ENCODE results near the gene SLC8A3. TPM values are rescaled to one million over a fixed set of nuclear protein-coding genes. Genes with fewer than 3 reads are reported as not detected.

The SLC8A3 gene
- total and polyA plus RNA-seq, 5 donors from 2014 or later = 0.37 TPM; not detected in 4

DNA sequence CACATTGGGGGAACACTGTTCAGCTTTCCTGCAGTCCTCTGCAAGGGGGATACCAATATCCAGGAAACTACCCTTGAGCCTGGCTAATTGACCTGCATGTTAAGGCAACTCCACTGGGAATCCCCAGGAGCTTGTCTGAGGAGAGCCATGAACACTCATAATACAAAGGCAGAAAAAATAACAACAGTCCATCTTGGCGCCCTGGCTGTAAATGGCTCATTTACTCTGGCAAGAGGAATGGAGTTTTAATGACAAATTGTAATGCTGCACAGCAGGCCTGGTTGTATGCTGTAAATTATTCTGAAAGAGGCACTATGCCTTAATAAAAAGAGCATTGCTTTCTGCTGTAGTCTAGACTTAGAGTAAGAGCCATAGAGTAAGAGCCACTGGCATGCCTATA lies 58.3 kb downstream of the SLC8A3 start:
- peak overlapping the region in 1 of 4 donors; percentile 0 for H3K4me3 Mint-ChIP-seq
- no peaks in the 10 kb centered on the region for H3K36me3 ChIP-seq (ENCODE audit: control insufficient read depth, insufficient read depth, low read length)
- H3K4me1 Mint-ChIP-seq = no peaks in the 10 kb centered on the region
- peaks cover 5% of the 10 kb centered on the region for H3K27me3 ChIP-seq (ENCODE audit: control insufficient read depth, insufficient read depth, low read length)
- H3K27ac ChIP-seq (ENCODE audit: insufficient read depth, low read length, poor library complexity, severe bottlenecking) = no peak overlapping the region
- no peaks in the 10 kb centered on the region for H3K4me1 ChIP-seq (ENCODE audit: control insufficient read depth, insufficient read depth, low read length, poor library complexity, severe bottlenecking)
- H3K9me3 Mint-ChIP-seq = peaks cover 0 to 7% (median 0%) of the 10 kb centered on the region in 7 donors
- DNase-seq (no peak), ATAC-seq (ENCODE audit: low read depth in 2 of 2) (no peak)
- no peaks in the 10 kb centered on the region for H3K36me3 Mint-ChIP-seq
- no peak overlapping the region for H3K4me3 ChIP-seq (ENCODE audit: low read depth, low read length)
- H3K27ac Mint-ChIP-seq = no peak overlapping the region
- peaks cover 39% of the 10 kb centered on the region for H3K27me3 Mint-ChIP-seq
- no peaks in the 10 kb centered on the region for H3K9me3 ChIP-seq (ENCODE audit: control insufficient read depth in 2 of 2, low read length in 2 of 2)

DNA sequence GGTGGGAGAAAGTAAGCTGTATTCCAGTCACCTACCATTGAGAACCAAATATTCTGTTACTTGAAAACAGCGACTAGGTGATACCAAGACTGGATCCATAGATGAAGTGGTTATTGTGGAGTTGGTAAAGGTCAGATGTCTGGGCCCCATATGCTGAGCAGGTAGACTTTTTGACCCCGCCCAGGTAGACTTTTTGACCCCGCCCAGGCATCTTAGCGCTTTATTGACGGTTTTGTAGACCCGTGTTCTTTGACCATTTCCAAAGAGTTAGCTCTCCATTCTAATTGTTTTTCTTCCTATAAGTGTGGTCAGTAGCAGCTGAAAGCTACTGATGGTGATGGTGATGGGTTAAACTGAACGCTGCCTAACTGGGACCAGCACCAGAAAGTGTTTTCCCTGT lies 61.6 kb downstream of the SLC8A3 start:
- Histone ChIP-seq H3K27ac (ENCODE audit: insufficient read depth, low read length, poor library complexity, severe bottlenecking) (no peak overlapping the region), H3K4me3 (ENCODE audit: low read depth, low read length) (no peak overlapping the region), H3K36me3 (ENCODE audit: control insufficient read depth, insufficient read depth, low read length) (no peaks in the 10 kb centered on the region), H3K27me3 (ENCODE audit: control insufficient read depth, insufficient read depth, low read length) (peaks cover under 1% of the 10 kb centered on the region), H3K9me3 (ENCODE audit: control insufficient read depth in 2 of 2, low read length in 2 of 2) (no peaks in the 10 kb centered on the region), H3K4me1 (ENCODE audit: control insufficient read depth, insufficient read depth, low read length, poor library complexity, severe bottlenecking) (no peaks in the 10 kb centered on the region)
- DNase-seq (no peak), ATAC-seq (ENCODE audit: low read depth in 2 of 2) (no peak)
- Mint-ChIP-seq H3K27ac (no peak overlapping the region), H3K36me3 (no peaks in the 10 kb centered on the region), H3K4me1 (no peaks in the 10 kb centered on the region), H3K4me3 (no peak overlapping the region), H3K27me3 (peaks cover 34% of the 10 kb centered on the region), H3K9me3 (peaks cover 0 to 6% (median 0%) of the 10 kb centered on the region in 7 donors)

DNA sequence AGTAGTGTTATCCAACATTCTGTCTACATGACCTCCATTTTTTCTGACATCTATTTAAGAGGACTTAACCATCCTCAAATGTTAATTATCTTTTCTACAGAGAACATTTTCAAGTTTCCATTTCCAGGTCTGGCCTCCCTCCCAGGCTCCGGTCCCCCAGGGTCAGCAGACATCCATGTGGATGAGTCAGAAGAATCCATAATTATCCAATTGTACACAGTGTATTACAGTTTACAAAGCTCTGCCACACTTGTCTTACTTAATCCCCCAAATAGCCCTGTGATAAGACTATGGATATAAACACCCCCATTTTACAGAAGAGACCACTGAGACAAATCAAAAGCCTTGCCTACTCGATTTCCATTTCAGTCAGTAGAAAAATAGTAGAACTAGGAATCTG lies 65.0 kb downstream of the SLC8A3 start:
- no peak overlapping the region for H3K27ac ChIP-seq (ENCODE audit: insufficient read depth, low read length, poor library complexity, severe bottlenecking)
- H3K27me3 ChIP-seq (ENCODE audit: control insufficient read depth, insufficient read depth, low read length) = no peaks in the 10 kb centered on the region
- no peaks in the 10 kb centered on the region for H3K4me1 Mint-ChIP-seq
- no peak overlapping the region for H3K4me3 ChIP-seq (ENCODE audit: low read depth, low read length)
- H3K9me3 ChIP-seq (ENCODE audit: control insufficient read depth in 2 of 2, low read length in 2 of 2) = no peaks in the 10 kb centered on the region
- ATAC-seq (ENCODE audit: low read depth in 2 of 2) (no peak), DNase-seq (no peak)
- no peaks in the 10 kb centered on the region for H3K36me3 ChIP-seq (ENCODE audit: control insufficient read depth, insufficient read depth, low read length)
- H3K9me3 Mint-ChIP-seq = peaks cover 0 to 6% (median 0%) of the 10 kb centered on the region in 7 donors
- H3K4me1 ChIP-seq (ENCODE audit: control insufficient read depth, insufficient read depth, low read length, poor library complexity, severe bottlenecking) = no peaks in the 10 kb centered on the region
- H3K36me3 Mint-ChIP-seq = no peaks in the 10 kb centered on the region
- H3K27me3 Mint-ChIP-seq = peaks cover 9% of the 10 kb centered on the region
- no peak overlapping the region for H3K27ac Mint-ChIP-seq
- H3K4me3 Mint-ChIP-seq = no peak overlapping the region

DNA sequence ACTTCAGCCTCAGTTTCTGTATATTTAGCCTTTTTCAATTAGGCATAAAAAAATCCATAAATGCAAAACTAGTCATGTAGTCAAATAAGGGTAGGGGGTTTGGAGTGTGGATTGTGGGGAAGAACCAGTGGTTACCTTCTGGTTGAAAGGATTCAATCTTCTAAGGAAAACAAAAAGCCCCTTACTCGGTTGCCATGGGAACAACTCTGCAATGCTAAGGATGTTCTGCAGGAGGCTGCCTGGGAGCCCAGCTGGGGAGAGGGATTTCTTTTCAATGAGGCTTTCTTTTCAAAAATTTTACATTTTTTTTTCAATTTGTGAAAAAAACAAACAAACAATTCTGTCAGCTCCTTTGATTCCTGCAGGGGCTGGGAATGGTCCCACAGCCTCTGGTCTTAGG lies 67.2 kb downstream of the SLC8A3 start:
- Mint-ChIP-seq H3K9me3 (peaks cover 0 to 4% (median 0%) of the 10 kb centered on the region in 7 donors), H3K4me3 (no peak overlapping the region), H3K27me3 (no peaks in the 10 kb centered on the region), H3K36me3 (no peaks in the 10 kb centered on the region), H3K4me1 (no peaks in the 10 kb centered on the region), H3K27ac (no peak overlapping the region)
- H3K4me1 ChIP-seq (ENCODE audit: control insufficient read depth, insufficient read depth, low read length, poor library complexity, severe bottlenecking) = no peaks in the 10 kb centered on the region
- H3K36me3 ChIP-seq (ENCODE audit: control insufficient read depth, insufficient read depth, low read length) = no peaks in the 10 kb centered on the region
- DNase-seq (no peak), ATAC-seq (ENCODE audit: low read depth in 2 of 2) (no peak)
- no peaks in the 10 kb centered on the region for H3K27me3 ChIP-seq (ENCODE audit: control insufficient read depth, insufficient read depth, low read length)
- no peak overlapping the region for H3K4me3 ChIP-seq (ENCODE audit: low read depth, low read length)
- no peak overlapping the region for H3K27ac ChIP-seq (ENCODE audit: insufficient read depth, low read length, poor library complexity, severe bottlenecking)
- H3K9me3 ChIP-seq (ENCODE audit: control insufficient read depth in 2 of 2, low read length in 2 of 2) = no peaks in the 10 kb centered on the region

DNA sequence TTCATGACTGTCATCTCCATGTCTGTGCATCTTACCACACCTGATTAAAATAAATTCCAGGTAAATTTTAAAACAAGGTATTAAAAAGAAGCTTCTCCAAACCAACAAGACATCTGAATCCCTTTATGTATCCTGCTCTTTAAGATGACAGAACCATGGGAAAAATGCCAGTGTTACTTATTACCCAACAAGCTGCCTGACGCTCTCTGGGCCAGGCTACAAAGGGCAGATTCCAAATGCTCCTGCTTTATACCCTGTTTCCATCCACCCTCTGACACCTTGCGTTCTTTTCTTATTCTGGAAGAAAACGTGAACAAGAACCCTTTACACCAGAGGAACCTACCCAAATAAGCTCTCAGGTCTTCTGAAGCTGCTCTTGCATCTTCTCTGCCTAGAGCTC lies 70.7 kb downstream of the SLC8A3 start:
- Histone ChIP-seq H3K36me3 (ENCODE audit: control insufficient read depth, insufficient read depth, low read length) (no peaks in the 10 kb centered on the region), H3K27me3 (ENCODE audit: control insufficient read depth, insufficient read depth, low read length) (no peaks in the 10 kb centered on the region), H3K4me3 (ENCODE audit: low read depth, low read length) (no peak overlapping the region), H3K4me1 (ENCODE audit: control insufficient read depth, insufficient read depth, low read length, poor library complexity, severe bottlenecking) (no peaks in the 10 kb centered on the region), H3K9me3 (ENCODE audit: control insufficient read depth in 2 of 2, low read length in 2 of 2) (no peaks in the 10 kb centered on the region), H3K27ac (ENCODE audit: insufficient read depth, low read length, poor library complexity, severe bottlenecking) (no peak overlapping the region)
- H3K36me3 Mint-ChIP-seq = no peaks in the 10 kb centered on the region
- ATAC-seq (ENCODE audit: low read depth in 2 of 2) (no peak), DNase-seq (no peak)
- no peak overlapping the region for H3K27ac Mint-ChIP-seq
- no peaks in the 10 kb centered on the region for H3K27me3 Mint-ChIP-seq
- no peak overlapping the region for H3K4me3 Mint-ChIP-seq
- H3K4me1 Mint-ChIP-seq = no peaks in the 10 kb centered on the region
- peaks cover 0 to 1% (median 0%) of the 10 kb centered on the region in 7 donors for H3K9me3 Mint-ChIP-seq

DNA sequence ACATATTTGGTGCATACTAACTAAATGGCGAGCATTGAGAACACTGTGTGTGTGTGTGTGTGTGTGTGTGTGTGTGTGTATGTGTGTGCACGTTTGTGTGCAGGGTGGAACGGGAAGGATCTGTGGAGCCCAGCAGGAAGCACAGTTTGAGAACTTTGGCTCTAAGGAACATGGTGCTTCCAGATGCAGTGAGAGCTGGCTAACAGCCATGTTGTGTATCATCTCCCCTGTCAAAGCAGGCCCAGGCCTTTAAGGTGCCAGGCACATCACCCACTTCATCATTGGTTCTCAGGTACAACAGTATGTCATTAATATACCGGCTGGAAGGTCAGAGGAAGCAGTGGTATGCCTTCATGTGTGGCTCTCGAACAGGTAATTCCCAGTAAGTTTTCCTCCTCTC lies 72.5 kb downstream of the SLC8A3 start:
- no peak overlapping the region for H3K27ac Mint-ChIP-seq
- no peak overlapping the region for H3K4me3 Mint-ChIP-seq
- peaks cover 0 to 1% (median 0%) of the 10 kb centered on the region in 7 donors for H3K9me3 Mint-ChIP-seq
- Histone ChIP-seq H3K27ac (ENCODE audit: insufficient read depth, low read length, poor library complexity, severe bottlenecking) (no peak overlapping the region), H3K36me3 (ENCODE audit: control insufficient read depth, insufficient read depth, low read length) (no peaks in the 10 kb centered on the region), H3K27me3 (ENCODE audit: control insufficient read depth, insufficient read depth, low read length) (no peaks in the 10 kb centered on the region), H3K4me3 (ENCODE audit: low read depth, low read length) (no peak overlapping the region), H3K9me3 (ENCODE audit: control insufficient read depth in 2 of 2, low read length in 2 of 2) (no peaks in the 10 kb centered on the region), H3K4me1 (ENCODE audit: control insufficient read depth, insufficient read depth, low read length, poor library complexity, severe bottlenecking) (no peaks in the 10 kb centered on the region)
- H3K27me3 Mint-ChIP-seq = no peaks in the 10 kb centered on the region
- no peak for DNase-seq
- no peaks in the 10 kb centered on the region for H3K4me1 Mint-ChIP-seq
- ATAC-seq (ENCODE audit: low read depth in 2 of 2) = no peak
- H3K36me3 Mint-ChIP-seq = no peaks in the 10 kb centered on the region

DNA sequence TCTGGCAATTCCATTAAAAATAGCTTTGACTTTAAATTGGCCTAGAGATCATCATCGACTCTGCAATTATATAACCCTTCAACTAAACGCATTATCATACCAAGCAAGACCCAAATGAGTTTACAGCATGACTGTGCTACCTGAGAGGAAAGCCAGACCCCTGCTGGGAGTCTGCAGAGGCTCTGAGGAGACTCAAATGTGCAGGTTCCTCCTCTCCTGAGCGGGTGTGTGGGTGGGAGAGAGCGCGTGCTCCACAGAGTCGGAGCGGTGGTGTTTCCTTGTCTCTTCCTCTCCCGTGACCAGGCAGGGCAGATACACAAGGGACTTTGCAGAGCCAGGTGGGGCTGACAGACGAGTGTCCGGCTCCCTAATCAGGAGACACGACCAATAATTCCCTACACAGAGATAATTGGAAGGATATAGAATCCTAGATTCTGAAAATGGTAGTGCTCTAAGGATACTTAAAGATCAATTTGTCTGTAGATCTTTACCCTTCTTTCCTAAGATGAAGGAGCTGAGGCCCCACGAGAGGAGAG lies 74.1 kb downstream of the SLC8A3 start:
- H3K9me3 Mint-ChIP-seq = peaks cover 0 to 1% (median 0%) of the 10 kb centered on the region in 7 donors
- Histone ChIP-seq H3K36me3 (ENCODE audit: control insufficient read depth, insufficient read depth, low read length) (no peaks in the 10 kb centered on the region), H3K4me3 (ENCODE audit: low read depth, low read length) (no peak overlapping the region), H3K27me3 (ENCODE audit: control insufficient read depth, insufficient read depth, low read length) (no peaks in the 10 kb centered on the region), H3K27ac (ENCODE audit: insufficient read depth, low read length, poor library complexity, severe bottlenecking) (no peak overlapping the region), H3K4me1 (ENCODE audit: control insufficient read depth, insufficient read depth, low read length, poor library complexity, severe bottlenecking) (no peaks in the 10 kb centered on the region), H3K9me3 (ENCODE audit: control insufficient read depth in 2 of 2, low read length in 2 of 2) (no peaks in the 10 kb centered on the region)
- no peaks in the 10 kb centered on the region for H3K36me3 Mint-ChIP-seq
- H3K27me3 Mint-ChIP-seq = no peaks in the 10 kb centered on the region
- no peak for ATAC-seq (ENCODE audit: low read depth in 2 of 2)
- no peak overlapping the region for H3K4me3 Mint-ChIP-seq
- no peak for DNase-seq
- no peaks in the 10 kb centered on the region for H3K4me1 Mint-ChIP-seq
- H3K27ac Mint-ChIP-seq = no peak overlapping the region

DNA sequence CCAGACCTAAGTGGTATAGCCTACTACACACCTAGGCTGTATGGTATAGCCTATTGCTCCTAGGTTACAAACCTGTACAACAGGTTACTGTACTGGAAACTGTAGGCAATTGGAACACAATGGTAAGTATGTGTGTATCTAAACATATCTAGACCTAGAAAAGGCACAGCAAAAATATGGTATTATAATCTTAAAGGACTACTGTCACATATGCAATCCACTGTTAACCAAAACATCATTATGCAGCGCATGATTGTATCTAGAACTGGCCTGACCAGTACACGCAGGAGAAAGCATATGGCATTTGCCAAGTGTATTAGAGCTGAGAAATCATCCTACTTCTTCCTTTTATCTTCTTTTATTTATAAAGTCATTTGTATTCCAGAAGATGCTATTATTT lies 75.5 kb downstream of the SLC8A3 start:
- H3K27ac ChIP-seq (ENCODE audit: insufficient read depth, low read length, poor library complexity, severe bottlenecking) = no peak overlapping the region
- Mint-ChIP-seq H3K27me3 (no peaks in the 10 kb centered on the region), H3K36me3 (no peaks in the 10 kb centered on the region), H3K9me3 (peaks cover 0 to 3% (median 0%) of the 10 kb centered on the region in 7 donors), H3K27ac (no peak overlapping the region), H3K4me1 (no peaks in the 10 kb centered on the region), H3K4me3 (no peak overlapping the region)
- no peak for DNase-seq
- no peak overlapping the region for H3K4me3 ChIP-seq (ENCODE audit: low read depth, low read length)
- ATAC-seq (ENCODE audit: low read depth in 2 of 2) = no peak
- no peaks in the 10 kb centered on the region for H3K27me3 ChIP-seq (ENCODE audit: control insufficient read depth, insufficient read depth, low read length)
- H3K36me3 ChIP-seq (ENCODE audit: control insufficient read depth, insufficient read depth, low read length) = no peaks in the 10 kb centered on the region
- H3K9me3 ChIP-seq (ENCODE audit: control insufficient read depth in 2 of 2, low read length in 2 of 2) = no peaks in the 10 kb centered on the region
- H3K4me1 ChIP-seq (ENCODE audit: control insufficient read depth, insufficient read depth, low read length, poor library complexity, severe bottlenecking) = no peaks in the 10 kb centered on the region
